H9 (cell line): ENCODE measurements around the gene FHL1. TPM values are rescaled to one million over a fixed set of nuclear protein-coding genes. Genes with fewer than 3 reads are reported as not detected.

Source experiments
- DNase-seq: peaks from one replicate; pipeline ENCODE4 v3.0.0-alpha.2; 2017
- H2AFZ ChIP-seq: one replicate; pipeline ENCODE4 v1.6.1; 2013; ENCODE audit warnings: mild to moderate bottlenecking, low read length, control low read depth, moderate library complexity
- H2AK5ac ChIP-seq: 2 replicates; pipeline ENCODE4 v1.6.1; 2013; ENCODE audit warnings: low read length, control low read depth, mixed read lengths; ENCODE audit not compliant: insufficient read length
- H2BK120ac ChIP-seq: one replicate; pipeline ENCODE4 v1.6.1; 2013; ENCODE audit warnings: low read depth, mild to moderate bottlenecking, low read length, control low read depth, inconsistent platforms; ENCODE audit not compliant: poor library complexity, severe bottlenecking
- H2BK12ac ChIP-seq: 2 replicates; pipeline ENCODE4 v1.6.1; 2013; ENCODE audit warnings: low read length, control low read depth, mixed read lengths, low read depth; ENCODE audit not compliant: insufficient read length
- H2BK15ac ChIP-seq: 2 replicates; pipeline ENCODE4 v1.6.1; 2013; ENCODE audit warnings: low read depth, low read length, control low read depth
- H2BK20ac ChIP-seq: one replicate; pipeline ENCODE4 v1.6.1; 2013; ENCODE audit warnings: low read depth, mild to moderate bottlenecking, low read length, control low read depth, inconsistent platforms; ENCODE audit not compliant: poor library complexity, severe bottlenecking
- H2BK5ac ChIP-seq: 2 replicates; pipeline ENCODE4 v1.6.1; 2013; ENCODE audit warnings: low read length, control low read depth, mixed read lengths; ENCODE audit not compliant: insufficient read length
- H3K14ac ChIP-seq: 2 replicates; pipeline ENCODE4 v1.6.1; 2013; ENCODE audit warnings: low read length, control low read depth; ENCODE audit not compliant: insufficient read depth
- H3K18ac ChIP-seq: 2 replicates; pipeline ENCODE4 v1.6.1; 2013; ENCODE audit warnings: low read depth, mild to moderate bottlenecking, mixed read lengths, low read length, control low read depth; ENCODE audit not compliant: insufficient read length
- H3K23ac ChIP-seq: 2 replicates; pipeline ENCODE4 v1.6.1; 2013; ENCODE audit warnings: low read length, control low read depth, mixed read lengths, low read depth; ENCODE audit not compliant: insufficient read length
- H3K23me2 ChIP-seq: 2 replicates; pipeline ENCODE4 v1.6.1; 2013; ENCODE audit warnings: low read depth, mild to moderate bottlenecking, mixed read lengths, low read length, control low read depth; ENCODE audit not compliant: insufficient read length, poor library complexity, severe bottlenecking
- H3K27ac ChIP-seq: 2 replicates; pipeline ENCODE4 v1.5.1; 2013; ENCODE audit warnings: low read length, control low read depth, mixed read lengths, low read depth; ENCODE audit not compliant: insufficient read length
- H3K27me3 ChIP-seq: 2 replicates; pipeline ENCODE4 v1.6.1; 2013; ENCODE audit warnings: low read length, control low read depth, inconsistent platforms; ENCODE audit not compliant: insufficient read depth
- H3K4ac ChIP-seq: 2 replicates; pipeline ENCODE4 v1.6.1; 2013; ENCODE audit warnings: low read depth, mild to moderate bottlenecking, control low read depth, inconsistent platforms, low read length, moderate library complexity
- H3K4me1 ChIP-seq: 2 replicates; pipeline ENCODE4 v1.6.1; 2013; ENCODE audit warnings: low read length, control low read depth, inconsistent platforms; ENCODE audit not compliant: insufficient read depth
- H3K4me2 ChIP-seq: 2 replicates; pipeline ENCODE4 v1.6.1; 2013; ENCODE audit warnings: low read length, control low read depth, mixed read lengths; ENCODE audit not compliant: insufficient read length, insufficient read depth
- H3K56ac ChIP-seq: 2 replicates; pipeline ENCODE4 v1.6.1; 2013; ENCODE audit warnings: low read depth, mild to moderate bottlenecking, mixed read lengths, low read length, control low read depth; ENCODE audit not compliant: insufficient read length
- H3K79me1 ChIP-seq: 2 replicates; pipeline ENCODE4 v1.6.1; 2013; ENCODE audit warnings: low read depth, mild to moderate bottlenecking, moderate library complexity, low read length, control low read depth, inconsistent platforms; ENCODE audit not compliant: insufficient read depth, poor library complexity, severe bottlenecking
- H3K79me2 ChIP-seq: 2 replicates; pipeline ENCODE4 v1.6.1; 2013; ENCODE audit warnings: low read length, control low read depth, inconsistent platforms; ENCODE audit not compliant: insufficient read depth
- H3K9ac ChIP-seq: 2 replicates; pipeline ENCODE4 v1.6.1; 2013; ENCODE audit warnings: low read length, control low read depth, mixed read lengths; ENCODE audit not compliant: insufficient read length; ENCODE audit errors: extremely low read depth
- H3K9me3 ChIP-seq: one replicate; pipeline ENCODE4 v1.6.1; 2013; ENCODE audit warnings: low read depth, low read length, inconsistent platforms; ENCODE audit not compliant: control insufficient read depth
- H3T11ph ChIP-seq: one replicate; pipeline ENCODE4 v1.6.1; 2013; ENCODE audit warnings: mild to moderate bottlenecking, low read length, control low read depth, inconsistent platforms
- H4K20me1 ChIP-seq: one replicate; pipeline ENCODE4 v1.6.1; 2013; ENCODE audit not compliant: control insufficient read depth, insufficient read length, insufficient read depth
- H4K5ac ChIP-seq: 2 replicates; pipeline ENCODE4 v1.6.1; 2013; ENCODE audit warnings: low read depth, mild to moderate bottlenecking, mixed read lengths, low read length, control low read depth; ENCODE audit not compliant: insufficient read length
- H4K8ac ChIP-seq: replicated peaks from 2 replicates; pipeline ENCODE4 v1.6.1; 2013; ENCODE audit warnings: low read length, control low read depth, mixed read lengths, low read depth; ENCODE audit not compliant: insufficient read length
- H4K91ac ChIP-seq: 2 replicates; pipeline ENCODE4 v1.6.1; 2013; ENCODE audit warnings: low read depth, mild to moderate bottlenecking, moderate library complexity, mixed read lengths, low read length, control low read depth; ENCODE audit not compliant: insufficient read length
- H3K27ac Mint-ChIP-seq, 3 experiments: 2 replicates in 2 of 3; 3 replicates in 1 of 3; pipeline ENCODE4 v1.8.0; 2020 to 2021; ENCODE audit warnings: mixed read lengths in 3 of 3, mild to moderate bottlenecking in 1 of 3, moderate library complexity in 1 of 3
- H3K27me3 Mint-ChIP-seq: 2 replicates; pipeline ENCODE4 v1.8.0; 2021; ENCODE audit warnings: low read depth, mild to moderate bottlenecking, moderate library complexity, mixed read lengths
- H3K36me3 Mint-ChIP-seq, 3 experiments: 2 replicates in 2 of 3; 3 replicates in 1 of 3; pipeline ENCODE4 v1.8.0; 2020 to 2021; ENCODE audit warnings: low read depth in 3 of 3, mixed read lengths in 3 of 3; ENCODE audit not compliant: insufficient read depth in 1 of 3
- H3K4me1 Mint-ChIP-seq, 2 experiments: 2 replicates each; pipeline ENCODE4 v1.8.0; 2020; ENCODE audit warnings: mixed read lengths in 2 of 2
- H3K4me3 Mint-ChIP-seq, 2 experiments: 2 replicates in 1 of 2; 3 replicates in 1 of 2; pipeline ENCODE4 v1.8.0; 2020 to 2021; ENCODE audit warnings: mild to moderate bottlenecking in 2 of 2, mixed read lengths in 2 of 2, moderate library complexity in 1 of 2
- H3K9me3 Mint-ChIP-seq, 2 experiments: 2 replicates in 1 of 2; 3 replicates in 1 of 2; pipeline ENCODE4 v1.8.0; 2020; ENCODE audit warnings: mild to moderate bottlenecking in 2 of 2, mixed read lengths in 2 of 2, moderate library complexity in 1 of 2
- WGBS: extraction: QIAGEN DNeasy Blood & Tissue Kit; methylation state at CpG from one replicate; pipeline ENCODE4 v1.1.7; 2013; ENCODE audit warnings: missing lambda C conversion rate, low lambda C conversion rate, mixed read lengths; ENCODE audit not compliant: insufficient read length; ENCODE audit errors: extremely low coverage; 5-methylcytosine and 5-hydroxymethylcytosine counted together
- total RNA-seq: library from RNA; stranded (reverse); gene quantifications from 2 replicates; pipeline ENCODE4 v1.2.1, GENCODE V29; 2021
- TF ChIP-seq, protein P1 (sequence below): fragments of 200-600 bp; sonication (generic); conservative IDR thresholded peaks from 3 replicates; pipeline ENCODE4 v1.8.0; 2021; ENCODE audit warnings: antibody characterized with exemption, mild to moderate bottlenecking

FHL1 gene
- total RNA-seq, 1 experiment from 2014 or later: 20.0 TPM

DNA sequence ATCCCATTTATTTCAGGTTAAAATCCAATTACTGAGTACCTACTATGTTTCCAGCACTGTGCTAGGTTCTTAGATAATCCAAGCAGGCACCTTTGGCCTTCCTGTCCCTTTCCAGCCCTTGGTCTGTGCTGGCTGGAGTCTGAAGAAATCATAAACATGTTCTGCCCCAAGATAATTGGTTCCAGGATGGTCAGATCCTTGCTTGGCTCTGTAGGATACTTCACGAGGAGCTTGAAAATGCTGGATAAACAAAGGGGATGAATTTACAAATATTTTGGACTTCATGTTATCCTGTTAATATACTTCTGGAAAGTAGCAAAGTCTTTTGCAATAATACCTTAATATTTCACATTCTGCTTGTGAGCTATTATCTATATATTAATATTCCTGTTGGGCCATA, 35.0 kb upstream of the FHL1 start:
- Histone ChIP-seq H3K23me2 (no peaks in the 10 kb centered on the region), H3K9me3 (peaks cover 36% of the 10 kb centered on the region), H4K91ac (no peak overlapping the region), H3K79me1 (no peaks in the 10 kb centered on the region), H2BK5ac (no peak overlapping the region), H4K20me1 (no peaks in the 10 kb centered on the region), H2BK20ac (no peak overlapping the region), H3K9ac (no peak overlapping the region), H3K27me3 (no peaks in the 10 kb centered on the region), H3K27ac (no peak overlapping the region), H3K4ac (no peak overlapping the region), H3K4me2 (no peak overlapping the region), H3K14ac (no peak overlapping the region), H3K23ac (no peak overlapping the region), H3K4me1 (no peaks in the 10 kb centered on the region), H3K56ac (no peak overlapping the region), H2BK120ac (no peak overlapping the region), H3K79me2 (no peaks in the 10 kb centered on the region), H2BK12ac (no peak overlapping the region), H2AK5ac (no peak overlapping the region), H4K8ac (no peak overlapping the region), H3T11ph (no peak overlapping the region), H4K5ac (no peak overlapping the region), H3K18ac (no peak overlapping the region), H2BK15ac (no peak overlapping the region), H2AFZ (no peak overlapping the region)
- H3K4me1 Mint-ChIP-seq: no peaks in the 10 kb centered on the region
- no peak overlapping the region for H3K4me3 Mint-ChIP-seq
- no peak overlapping the region for H3K27ac Mint-ChIP-seq
- H3K36me3 Mint-ChIP-seq: peaks cover 3 to 9% (median 6%) of the 10 kb centered on the region in 3 experiments; a peak in 5 of 7 replicates
- WGBS: no CpG with 5 or more reads among the region's 1 CpG
- peaks cover 9% of the 10 kb centered on the region for H3K27me3 Mint-ChIP-seq
- no peak for DNase-seq
- H3K9me3 Mint-ChIP-seq: peaks cover 60 to 61% of the 10 kb centered on the region in 2 experiments
- TF ChIP-seq, protein P1, sequence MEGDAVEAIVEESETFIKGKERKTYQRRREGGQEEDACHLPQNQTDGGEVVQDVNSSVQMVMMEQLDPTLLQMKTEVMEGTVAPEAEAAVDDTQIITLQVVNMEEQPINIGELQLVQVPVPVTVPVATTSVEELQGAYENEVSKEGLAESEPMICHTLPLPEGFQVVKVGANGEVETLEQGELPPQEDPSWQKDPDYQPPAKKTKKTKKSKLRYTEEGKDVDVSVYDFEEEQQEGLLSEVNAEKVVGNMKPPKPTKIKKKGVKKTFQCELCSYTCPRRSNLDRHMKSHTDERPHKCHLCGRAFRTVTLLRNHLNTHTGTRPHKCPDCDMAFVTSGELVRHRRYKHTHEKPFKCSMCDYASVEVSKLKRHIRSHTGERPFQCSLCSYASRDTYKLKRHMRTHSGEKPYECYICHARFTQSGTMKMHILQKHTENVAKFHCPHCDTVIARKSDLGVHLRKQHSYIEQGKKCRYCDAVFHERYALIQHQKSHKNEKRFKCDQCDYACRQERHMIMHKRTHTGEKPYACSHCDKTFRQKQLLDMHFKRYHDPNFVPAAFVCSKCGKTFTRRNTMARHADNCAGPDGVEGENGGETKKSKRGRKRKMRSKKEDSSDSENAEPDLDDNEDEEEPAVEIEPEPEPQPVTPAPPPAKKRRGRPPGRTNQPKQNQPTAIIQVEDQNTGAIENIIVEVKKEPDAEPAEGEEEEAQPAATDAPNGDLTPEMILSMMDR: no peak
